SK-N-MC (cell line): ENCODE data around the gene LCT.
"Not testable (repeated sequence)": the region's sequence is repeated elsewhere in the genome, so short reads cannot be mapped to it uniquely, and the experiment has no call there.

ENCODE experiments used
- EZH2 ChIP-seq: fragments of 200-600 bp; sonication (generic); IDR thresholded peaks from one replicate; pipeline ENCODE4 v1.6.1; 2017; ENCODE audit warnings: antibody characterized with exemption
- FOXP2 ChIP-seq: optimal IDR thresholded peaks from 2 replicates; pipeline ENCODE3; 2011; ENCODE audit warnings: mild to moderate bottlenecking, moderate library complexity; ENCODE audit not compliant: insufficient read depth; ENCODE audit errors: extremely low read length, control extremely low read depth
- POLR2AphosphoS5 ChIP-seq: IDR thresholded peaks from 2 replicates; pipeline ENCODE4 v1.6.1; 2012; ENCODE audit warnings: mild to moderate bottlenecking, low read depth, low read length, borderline replicate concordance

DNA sequence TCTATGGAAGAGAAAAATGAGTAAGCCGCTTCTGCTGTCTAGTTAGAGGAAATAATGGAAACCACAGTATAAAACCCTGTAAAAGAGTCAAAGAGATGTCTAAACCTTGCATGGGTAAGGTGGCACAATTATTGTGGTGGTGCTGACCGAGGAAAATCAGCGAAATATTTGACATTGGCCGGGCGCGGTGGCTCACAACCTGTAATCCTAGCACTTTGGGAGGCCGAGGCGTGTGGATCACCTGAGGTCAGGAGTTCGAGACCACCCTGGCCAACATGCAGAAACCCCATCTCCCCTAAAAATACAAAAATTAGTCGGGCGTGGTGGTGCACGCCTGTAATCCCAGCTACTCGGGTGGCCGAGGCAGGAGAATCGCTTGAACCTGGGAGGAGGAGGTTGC lies 39.8 kb upstream of the LCT start:
- not testable (repeated sequence) for TF ChIP-seq POLR2AphosphoS5, EZH2, FOXP2
